OCI-M1 (cell line): ENCODE data around the gene FOXG1.

Experiments used
- DNase-seq: peaks from one replicate; lab custom pipeline; 2025; lab: John Stamatoyannopoulos, UW

FOXG1 gene

GRCh38 chr14:28766469-28766955, at the start of gene FOXG1:
Gene FOXG1, plus strand, starts transcription at chr14:28766787. Its CDS starts 493 bp downstream, at chr14:28767280.
- no peak for DNase-seq

- no peak for DNase-seq
These were observed 47.5 kb upstream of the FOXG1 start for GRCh38 chr14:28719130-28719529.

- DNase-seq: no peak
These were observed 35.2 kb upstream of the FOXG1 start for GRCh38 chr14:28731358-28731757.

- DNase-seq: no peak
These were observed 24.3 kb upstream of the FOXG1 start for GRCh38 chr14:28742171-28742846.

DNA sequence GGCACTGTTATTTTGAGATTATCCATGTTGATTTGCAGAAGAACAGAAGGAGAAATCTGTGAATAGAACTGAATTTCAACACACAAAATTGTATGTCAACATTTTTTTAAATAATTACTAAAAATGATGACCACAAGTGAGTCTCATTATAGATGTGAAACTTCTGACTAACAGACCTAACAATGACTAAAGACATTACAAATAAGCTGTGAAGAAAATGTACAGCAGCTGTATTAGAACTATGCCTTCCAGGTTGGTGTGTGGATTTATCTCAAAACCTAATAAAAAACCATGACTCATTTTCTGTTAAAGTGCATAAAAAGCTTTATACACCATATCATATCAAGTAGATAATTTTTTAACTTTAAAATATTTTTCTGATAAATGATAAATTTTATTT, 22.5 kb upstream of the FOXG1 start:
- no peak for DNase-seq

DNA sequence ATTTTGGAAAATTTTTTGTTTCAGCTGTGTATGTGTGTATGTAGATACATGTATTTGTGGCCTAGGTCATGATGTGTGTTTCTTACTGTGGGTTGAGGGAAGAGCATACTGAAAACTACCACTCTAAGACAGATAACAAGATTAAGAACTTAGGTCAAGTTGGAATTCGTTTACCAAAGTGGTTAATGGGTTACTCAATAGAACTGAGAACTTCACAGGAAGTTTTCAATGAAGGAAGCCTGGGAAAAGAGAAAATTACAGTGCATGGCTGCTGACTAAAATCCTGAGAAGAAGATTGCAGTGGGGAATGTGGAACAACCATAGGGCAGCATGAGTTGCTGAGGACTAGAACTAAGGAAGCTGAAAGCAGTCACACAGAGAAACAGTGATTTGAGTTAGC, 21.4 kb upstream of the FOXG1 start:
- no peak for DNase-seq

GRCh38 chr14:28746247-28746646, 20.3 kb upstream of the FOXG1 start:
- no peak for DNase-seq

GRCh38 chr14:28751467-28752058, 15.0 kb upstream of the FOXG1 start:
- DNase-seq: peak; percentile 79

- DNase-seq: peak; percentile 57
These were observed 12.2 kb upstream of the FOXG1 start for GRCh38 chr14:28754209-28754985.

- no peak for DNase-seq
These were observed 11.3 kb upstream of the FOXG1 start for GRCh38 chr14:28755198-28755815.

- DNase-seq: no peak
These were observed 10.7 kb upstream of the FOXG1 start for GRCh38 chr14:28755884-28756268.

- no peak for DNase-seq
These were observed 10.2 kb upstream of the FOXG1 start for GRCh38 chr14:28756269-28756883.

DNA sequence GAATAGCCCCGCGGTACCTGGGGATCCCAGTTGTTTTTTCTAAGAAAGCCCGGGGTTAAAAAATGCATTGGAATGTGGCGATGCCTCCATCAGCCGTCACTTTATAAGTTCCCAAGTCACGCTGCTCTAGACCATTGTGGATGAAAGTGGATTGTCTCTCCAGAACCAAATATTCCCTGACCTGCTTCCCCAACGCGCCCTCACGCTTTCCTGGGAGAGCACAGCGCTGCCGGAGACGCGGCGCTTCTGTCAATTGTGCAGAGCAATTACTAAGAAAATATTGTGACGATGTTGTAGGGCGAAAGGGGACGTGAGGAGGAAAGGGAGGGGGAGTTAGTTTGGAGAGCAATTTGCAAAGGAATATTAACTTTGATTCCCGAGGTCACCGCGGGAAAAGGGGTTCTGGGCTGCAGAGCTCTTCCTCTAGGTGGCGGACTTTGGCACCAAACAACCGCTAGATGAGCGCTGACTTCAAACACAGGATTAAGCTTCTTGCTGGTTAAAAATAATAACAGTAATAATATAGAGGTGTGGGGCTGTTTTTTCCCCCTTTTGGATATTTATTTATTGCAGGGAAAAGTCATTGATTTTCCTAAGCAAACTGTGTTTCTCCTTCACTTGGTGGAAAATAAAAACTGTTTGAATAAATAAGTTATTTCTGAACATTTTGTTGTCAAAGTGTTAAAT, 9.6 kb upstream of the FOXG1 start:
- DNase-seq: peak; percentile 5

GRCh38 chr14:28757786-28758185, 8.8 kb upstream of the FOXG1 start:
- DNase-seq: no peak

DNA sequence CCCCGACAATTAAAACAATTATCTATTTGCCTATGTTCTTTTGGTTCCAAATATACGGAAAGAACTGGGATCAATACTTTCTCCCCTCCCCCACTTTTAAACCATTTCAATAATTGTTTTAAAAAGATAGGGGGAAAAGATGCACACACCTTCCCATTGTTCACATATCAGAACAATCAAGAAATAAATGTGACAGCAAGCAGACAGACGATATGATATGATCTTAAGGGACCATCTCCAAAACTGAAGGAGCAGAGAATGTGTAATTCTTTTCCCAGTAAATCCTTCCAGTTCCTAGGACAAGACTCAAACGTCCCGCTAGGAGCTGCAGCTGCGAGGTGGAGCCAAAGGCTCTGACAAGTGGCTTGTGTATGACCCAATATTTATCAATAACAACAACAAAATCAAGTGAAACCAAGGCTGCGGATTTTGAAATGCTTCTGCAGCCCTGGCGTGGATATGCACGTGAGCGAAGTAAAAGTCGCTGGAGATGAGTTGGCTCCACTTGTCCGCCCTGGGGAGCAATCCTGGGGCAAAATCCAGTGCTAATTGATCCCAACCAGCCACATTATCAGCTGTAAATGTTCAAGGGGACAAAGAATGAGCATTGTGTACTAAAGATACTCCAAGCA, 8.2 kb upstream of the FOXG1 start:
- no peak for DNase-seq

DNA sequence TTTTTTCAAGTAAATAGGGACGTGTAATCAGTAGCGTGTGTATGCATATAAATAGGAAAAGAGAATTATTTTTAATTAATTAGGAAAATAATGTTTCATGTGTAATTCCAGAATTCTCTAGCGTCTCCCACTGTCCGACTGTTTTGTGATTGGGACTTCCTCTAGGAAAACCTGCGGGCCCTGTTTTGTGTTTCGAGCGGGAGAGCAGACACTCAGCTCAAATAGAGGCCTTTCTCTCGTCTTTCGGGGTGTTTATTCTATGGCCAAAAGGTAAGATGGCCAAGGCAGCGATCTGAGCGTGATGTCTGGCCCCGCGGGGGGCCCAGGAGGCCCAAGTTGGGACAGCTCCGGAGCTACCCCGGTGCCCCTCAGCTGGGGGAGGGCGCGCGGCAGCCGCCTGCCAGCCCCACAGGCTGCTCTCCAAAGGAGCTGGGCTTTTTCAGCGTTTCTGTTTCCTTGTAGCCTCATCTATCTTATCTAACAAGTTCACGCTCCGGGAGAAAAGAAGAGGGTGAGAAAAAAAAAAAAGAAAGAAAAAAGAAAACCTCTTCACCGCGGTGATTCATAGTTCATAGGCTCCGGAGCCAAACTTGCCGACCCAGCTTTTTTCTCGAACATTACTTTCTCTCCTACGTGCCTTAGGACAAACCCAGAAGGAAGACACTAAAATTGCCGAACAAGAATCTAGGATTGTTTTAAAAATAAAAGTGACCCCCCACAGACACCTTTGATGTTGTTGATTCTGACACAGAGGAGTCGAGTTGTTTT, 7.5 kb upstream of the FOXG1 start:
- no peak for DNase-seq

DNA sequence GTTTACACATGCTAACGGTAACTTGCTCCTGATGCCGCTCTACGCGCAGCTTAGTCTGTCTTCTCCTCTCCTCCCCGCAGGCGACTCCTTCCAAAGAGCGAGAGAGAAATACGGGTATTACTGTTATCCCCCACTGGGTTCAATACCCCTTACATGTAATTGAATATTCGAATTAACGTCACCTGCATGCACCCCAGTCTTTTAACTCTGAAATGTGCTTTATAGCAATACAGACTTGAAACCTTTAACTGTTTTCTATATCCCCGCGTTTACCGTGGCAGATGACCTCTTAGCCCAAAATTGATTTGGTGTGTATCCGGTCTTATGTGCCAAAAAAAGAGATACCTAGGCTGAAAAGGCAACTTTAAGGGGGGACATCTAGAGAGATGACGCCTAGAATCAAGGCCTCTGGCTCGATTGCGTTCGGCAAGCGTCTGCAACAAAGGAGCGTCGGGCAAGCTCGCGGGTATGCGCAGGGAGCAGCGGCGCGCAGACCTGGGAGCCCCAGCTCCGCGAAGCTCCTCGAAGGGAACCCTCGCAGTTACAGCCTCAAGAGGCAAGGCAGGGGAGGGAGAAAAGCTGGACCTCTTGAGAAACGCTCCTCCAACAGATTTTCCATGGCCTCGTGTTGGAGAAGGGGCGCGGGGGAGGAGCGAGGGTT, 6.8 kb upstream of the FOXG1 start:
- no peak for DNase-seq

DNA sequence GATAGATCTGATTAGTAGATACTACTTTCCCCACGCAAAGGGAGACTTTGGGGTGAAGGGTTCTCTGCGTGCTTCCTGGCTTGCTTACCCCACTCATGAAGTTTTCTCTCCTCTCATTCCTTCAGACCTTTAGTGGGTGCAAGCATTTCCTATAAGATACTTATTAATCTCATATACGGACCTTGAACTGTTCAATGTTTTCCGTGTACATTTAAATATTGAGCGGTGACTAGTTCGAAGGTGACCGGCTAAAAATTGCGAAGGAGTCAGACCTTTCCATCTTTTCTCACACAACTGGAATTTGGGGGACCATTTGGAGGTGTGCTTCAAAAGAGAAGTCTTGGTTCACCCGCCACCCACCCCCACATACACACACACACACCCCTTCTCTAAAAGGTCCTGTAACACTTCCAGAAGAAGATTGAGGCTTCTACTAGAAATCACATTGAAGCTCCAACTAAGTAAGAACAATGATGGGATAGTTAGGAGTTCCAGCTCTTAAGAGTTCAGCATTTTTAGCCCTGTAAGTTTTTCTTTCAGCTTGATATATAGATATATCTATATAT, 6.1 kb upstream of the FOXG1 start:
- DNase-seq: no peak
